HepG2 (cell line): Measurements from ENCODE around the gene HHATL.

Experiments used
- ETV6 ChIP-seq: sonication (generic); formaldehyde crosslinking; conservative IDR thresholded peaks from 2 replicates; pipeline ENCODE4 v1.4.0; 2020; ENCODE audit warnings: missing genetic modification reagents
- IKZF1 ChIP-seq: fragments of 450-650 bp; IDR thresholded peaks from 2 replicates; pipeline ENCODE4 v1.7.1; 2016
- ZNF460 ChIP-seq: sonication (generic); formaldehyde crosslinking; IDR thresholded peaks from 2 replicates; pipeline ENCODE4 v1.5.1; 2020; ENCODE audit warnings: missing genetic modification reagents, mild to moderate bottlenecking, borderline replicate concordance
- TF ChIP-seq, protein P1 (sequence below): sonication (generic); formaldehyde crosslinking; conservative IDR thresholded peaks from 2 replicates; pipeline ENCODE4 v1.5.0; 2020; ENCODE audit warnings: missing genetic modification reagents
- TF ChIP-seq, protein P2 (sequence below): sonication (generic); formaldehyde crosslinking; IDR thresholded peaks from 2 replicates; pipeline ENCODE4 v1.5.1; 2020; ENCODE audit warnings: mild to moderate bottlenecking, missing genetic modification reagents, moderate library complexity
- TF ChIP-seq, protein P3 (sequence below): sonication (generic); formaldehyde crosslinking; IDR thresholded peaks from 2 replicates; pipeline ENCODE4 v1.8.0; 2022; ENCODE audit warnings: missing genetic modification reagents, mild to moderate bottlenecking, borderline replicate concordance
- TF ChIP-seq, protein P4 (sequence below): sonication (generic); formaldehyde crosslinking; IDR thresholded peaks from 2 replicates; pipeline ENCODE4 v1.5.0; 2020; ENCODE audit warnings: mild to moderate bottlenecking, missing genetic modification reagents, moderate library complexity

DNA sequence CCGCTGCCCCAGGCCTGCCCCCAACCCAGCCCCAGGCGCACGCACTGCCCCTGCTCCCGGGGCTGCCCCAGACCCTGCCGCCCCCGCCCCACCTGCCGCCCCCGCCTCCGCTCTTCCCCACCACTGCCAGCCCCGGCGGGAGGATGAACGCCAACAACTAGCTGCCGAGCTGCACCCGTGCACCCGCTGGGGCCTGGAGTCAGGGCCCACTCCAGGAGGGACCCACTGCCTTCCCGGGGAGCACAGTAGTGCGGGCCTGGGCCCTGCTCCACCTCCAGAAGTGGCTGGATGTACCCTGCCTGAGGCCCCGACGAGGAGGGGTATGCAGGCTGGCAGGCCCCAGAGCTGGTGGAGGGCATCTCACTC is 38.2 kb downstream of the HHATL start:
- TF ChIP-seq, protein P1, sequence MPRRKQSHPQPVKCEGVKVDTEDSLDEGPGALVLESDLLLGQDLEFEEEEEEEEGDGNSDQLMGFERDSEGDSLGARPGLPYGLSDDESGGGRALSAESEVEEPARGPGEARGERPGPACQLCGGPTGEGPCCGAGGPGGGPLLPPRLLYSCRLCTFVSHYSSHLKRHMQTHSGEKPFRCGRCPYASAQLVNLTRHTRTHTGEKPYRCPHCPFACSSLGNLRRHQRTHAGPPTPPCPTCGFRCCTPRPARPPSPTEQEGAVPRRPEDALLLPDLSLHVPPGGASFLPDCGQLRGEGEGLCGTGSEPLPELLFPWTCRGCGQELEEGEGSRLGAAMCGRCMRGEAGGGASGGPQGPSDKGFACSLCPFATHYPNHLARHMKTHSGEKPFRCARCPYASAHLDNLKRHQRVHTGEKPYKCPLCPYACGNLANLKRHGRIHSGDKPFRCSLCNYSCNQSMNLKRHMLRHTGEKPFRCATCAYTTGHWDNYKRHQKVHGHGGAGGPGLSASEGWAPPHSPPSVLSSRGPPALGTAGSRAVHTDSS (CRISPR knock-in tag): no peak
- TF ChIP-seq, protein P2, sequence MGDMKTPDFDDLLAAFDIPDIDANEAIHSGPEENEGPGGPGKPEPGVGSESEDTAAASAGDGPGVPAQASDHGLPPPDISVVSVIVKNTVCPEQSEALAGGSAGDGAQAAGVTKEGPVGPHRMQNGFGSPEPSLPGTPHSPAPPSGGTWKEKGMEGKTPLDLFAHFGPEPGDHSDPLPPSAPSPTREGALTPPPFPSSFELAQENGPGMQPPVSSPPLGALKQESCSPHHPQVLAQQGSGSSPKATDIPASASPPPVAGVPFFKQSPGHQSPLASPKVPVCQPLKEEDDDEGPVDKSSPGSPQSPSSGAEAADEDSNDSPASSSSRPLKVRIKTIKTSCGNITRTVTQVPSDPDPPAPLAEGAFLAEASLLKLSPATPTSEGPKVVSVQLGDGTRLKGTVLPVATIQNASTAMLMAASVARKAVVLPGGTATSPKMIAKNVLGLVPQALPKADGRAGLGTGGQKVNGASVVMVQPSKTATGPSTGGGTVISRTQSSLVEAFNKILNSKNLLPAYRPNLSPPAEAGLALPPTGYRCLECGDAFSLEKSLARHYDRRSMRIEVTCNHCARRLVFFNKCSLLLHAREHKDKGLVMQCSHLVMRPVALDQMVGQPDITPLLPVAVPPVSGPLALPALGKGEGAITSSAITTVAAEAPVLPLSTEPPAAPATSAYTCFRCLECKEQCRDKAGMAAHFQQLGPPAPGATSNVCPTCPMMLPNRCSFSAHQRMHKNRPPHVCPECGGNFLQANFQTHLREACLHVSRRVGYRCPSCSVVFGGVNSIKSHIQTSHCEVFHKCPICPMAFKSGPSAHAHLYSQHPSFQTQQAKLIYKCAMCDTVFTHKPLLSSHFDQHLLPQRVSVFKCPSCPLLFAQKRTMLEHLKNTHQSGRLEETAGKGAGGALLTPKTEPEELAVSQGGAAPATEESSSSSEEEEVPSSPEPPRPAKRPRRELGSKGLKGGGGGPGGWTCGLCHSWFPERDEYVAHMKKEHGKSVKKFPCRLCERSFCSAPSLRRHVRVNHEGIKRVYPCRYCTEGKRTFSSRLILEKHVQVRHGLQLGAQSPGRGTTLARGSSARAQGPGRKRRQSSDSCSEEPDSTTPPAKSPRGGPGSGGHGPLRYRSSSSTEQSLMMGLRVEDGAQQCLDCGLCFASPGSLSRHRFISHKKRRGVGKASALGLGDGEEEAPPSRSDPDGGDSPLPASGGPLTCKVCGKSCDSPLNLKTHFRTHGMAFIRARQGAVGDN: no peak
- no peak for TF ChIP-seq ZNF460 (CRISPR knock-in tag)
- TF ChIP-seq IKZF1: no peak
- TF ChIP-seq, protein P3, sequence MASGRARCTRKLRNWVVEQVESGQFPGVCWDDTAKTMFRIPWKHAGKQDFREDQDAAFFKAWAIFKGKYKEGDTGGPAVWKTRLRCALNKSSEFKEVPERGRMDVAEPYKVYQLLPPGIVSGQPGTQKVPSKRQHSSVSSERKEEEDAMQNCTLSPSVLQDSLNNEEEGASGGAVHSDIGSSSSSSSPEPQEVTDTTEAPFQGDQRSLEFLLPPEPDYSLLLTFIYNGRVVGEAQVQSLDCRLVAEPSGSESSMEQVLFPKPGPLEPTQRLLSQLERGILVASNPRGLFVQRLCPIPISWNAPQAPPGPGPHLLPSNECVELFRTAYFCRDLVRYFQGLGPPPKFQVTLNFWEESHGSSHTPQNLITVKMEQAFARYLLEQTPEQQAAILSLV (CRISPR knock-in tag): no peak
- TF ChIP-seq, protein P4, sequence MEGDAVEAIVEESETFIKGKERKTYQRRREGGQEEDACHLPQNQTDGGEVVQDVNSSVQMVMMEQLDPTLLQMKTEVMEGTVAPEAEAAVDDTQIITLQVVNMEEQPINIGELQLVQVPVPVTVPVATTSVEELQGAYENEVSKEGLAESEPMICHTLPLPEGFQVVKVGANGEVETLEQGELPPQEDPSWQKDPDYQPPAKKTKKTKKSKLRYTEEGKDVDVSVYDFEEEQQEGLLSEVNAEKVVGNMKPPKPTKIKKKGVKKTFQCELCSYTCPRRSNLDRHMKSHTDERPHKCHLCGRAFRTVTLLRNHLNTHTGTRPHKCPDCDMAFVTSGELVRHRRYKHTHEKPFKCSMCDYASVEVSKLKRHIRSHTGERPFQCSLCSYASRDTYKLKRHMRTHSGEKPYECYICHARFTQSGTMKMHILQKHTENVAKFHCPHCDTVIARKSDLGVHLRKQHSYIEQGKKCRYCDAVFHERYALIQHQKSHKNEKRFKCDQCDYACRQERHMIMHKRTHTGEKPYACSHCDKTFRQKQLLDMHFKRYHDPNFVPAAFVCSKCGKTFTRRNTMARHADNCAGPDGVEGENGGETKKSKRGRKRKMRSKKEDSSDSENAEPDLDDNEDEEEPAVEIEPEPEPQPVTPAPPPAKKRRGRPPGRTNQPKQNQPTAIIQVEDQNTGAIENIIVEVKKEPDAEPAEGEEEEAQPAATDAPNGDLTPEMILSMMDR (CRISPR knock-in tag): no peak
- TF ChIP-seq ETV6 (CRISPR knock-in tag): no peak
